ENCODE data around the gene CDC42BPA. TPM values are rescaled to one million over a fixed set of nuclear protein-coding genes. Genes with fewer than 3 reads are reported as not detected.

Gene CDC42BPA
- polyA plus RNA-seq, 2 of the 4 experiments (the other 2 are of a cell fraction), result 11.4 to 28.4 TPM

DNA sequence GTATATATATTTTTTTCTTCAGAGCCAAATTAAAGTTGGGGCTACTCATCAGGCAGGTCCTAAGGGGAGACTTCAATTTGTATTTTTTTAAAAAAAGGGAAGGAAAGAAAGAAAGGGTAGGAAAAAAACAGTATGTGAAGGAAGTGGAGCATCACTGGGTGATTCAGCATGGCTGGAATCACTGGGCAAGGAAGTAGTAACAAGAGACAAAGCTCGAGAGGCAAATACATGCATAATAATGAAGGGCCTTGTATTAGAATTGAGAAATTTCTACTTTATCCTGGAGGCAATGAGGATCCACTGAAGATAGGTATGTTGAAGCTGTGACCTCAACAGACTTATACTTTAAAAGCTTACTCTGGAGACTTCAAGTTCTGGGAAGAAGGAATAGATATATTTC lies 193.8 kb downstream of the CDC42BPA start:
- POLR2A ChIA-PET, result no interaction called here
- CTCF ChIA-PET, result interaction anchor here (1.2 kb wide), 1 partner anchor 320 kb away, joined by 3 read pairs; no protein-coding TSS in a partner anchor
- ATAC-seq (no peak), DNase-seq (ENCODE audit: low read depth in 1 of 2, low spot score in 1 of 2) (no peak), FAIRE-seq (no peak)
- TF ChIP-seq CEBPB (IDR thresholded peaks at IDR 0.05), result no peak
- no peak for TF ChIP-seq POLR2A (IDR thresholded peaks at IDR 0.05; ENCODE audit: low read length)
- TF ChIP-seq RCOR1 (IDR thresholded peaks at IDR 0.05; ENCODE audit: low read depth, low read length), result no peak
- no peak overlapping the region for H3K4me3 ChIP-seq
- H3K27ac ChIP-seq, result no peak overlapping the region
- WGBS (ENCODE audit: missing lambda C conversion rate), result 88% methylated on average over 1 of the region's 1 CpG
- H3K9me3 ChIP-seq, result no peaks in the 10 kb centered on the region
- no peaks in the 10 kb centered on the region for H3K4me1 ChIP-seq
- no peak overlapping the region for H3K4me2 ChIP-seq

- H3K4me1 ChIP-seq, result no peaks in the 10 kb centered on the region
- TF ChIP-seq ZFP36 (IDR thresholded peaks at IDR 0.05; ENCODE audit: borderline replicate concordance, partially characterized antibody) (no peak), EHF (CRISPR knock-in tag; IDR thresholded peaks at IDR 0.05) (no peak), USF2 (IDR thresholded peaks at IDR 0.05) (no peak), HEYL (CRISPR knock-in tag; IDR thresholded peaks at IDR 0.05) (no peak), FOSB (CRISPR knock-in tag; IDR thresholded peaks at IDR 0.05) (no peak), TFCP2L1 (CRISPR knock-in tag; IDR thresholded peaks at IDR 0.05) (no peak), NR3C1 (IDR thresholded peaks at IDR 0.05) (no peak), NFE2L2 (conservative IDR thresholded peaks at IDR 0.05; ENCODE audit: low read length) (no peak), RCOR1 (IDR thresholded peaks at IDR 0.05; ENCODE audit: low read depth, low read length) (no peak), JUN (IDR thresholded peaks at IDR 0.05) (no peak)
- H3K4me3 ChIP-seq, result no peak overlapping the region
- ChIA-PET CTCF (no interaction called here), POLR2A (no interaction called here)
- DNase-seq (ENCODE audit: low read depth in 1 of 2, low spot score in 1 of 2) (no peak), FAIRE-seq (no peak), ATAC-seq (no peak)
- WGBS (ENCODE audit: missing lambda C conversion rate), result 94% methylated on average over 9 of the region's 9 CpGs
- H3K4me2 ChIP-seq, result no peak overlapping the region
- H3K9me3 ChIP-seq, result no peaks in the 10 kb centered on the region
- no peak overlapping the region for H3K27ac ChIP-seq
Observed at GRCh38 chr1:227120826-227121225, 197.5 kb downstream of the CDC42BPA start.

DNA sequence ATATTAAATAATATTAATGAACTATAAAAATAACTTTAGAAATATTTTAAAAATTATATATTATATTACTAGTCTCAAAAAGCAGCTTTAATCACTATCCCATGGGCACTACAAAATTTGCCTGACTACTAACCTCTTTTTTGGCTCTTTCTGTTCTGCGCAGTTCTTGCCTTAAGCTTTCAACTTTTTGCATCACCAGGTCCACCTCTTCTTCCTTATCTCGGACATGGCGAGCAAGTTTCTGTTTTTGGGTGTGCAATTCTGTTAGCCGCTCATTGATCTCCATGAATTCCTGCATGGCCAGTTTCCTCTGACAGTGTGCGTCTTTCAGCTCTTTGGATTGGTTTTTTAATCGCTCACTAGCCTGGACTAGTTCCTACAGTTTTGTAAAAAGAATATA lies 205.8 kb downstream of the CDC42BPA start:
- no peak for DNase-seq (ENCODE audit: low read depth in 1 of 2, low spot score in 1 of 2)
- TF ChIP-seq HOXA7 (CRISPR knock-in tag; IDR thresholded peaks at IDR 0.05), result no peak
- no peak for TF ChIP-seq NPAS2 (CRISPR knock-in tag; IDR thresholded peaks at IDR 0.05; ENCODE audit: borderline replicate concordance)
- TF ChIP-seq HOXB13 (CRISPR knock-in tag; IDR thresholded peaks at IDR 0.05; ENCODE audit: low read depth), result no peak
- TF ChIP-seq ZC3H11A (IDR thresholded peaks at IDR 0.05), result no peak
- no peak for TF ChIP-seq ELK1 (IDR thresholded peaks at IDR 0.05; ENCODE audit: low read depth, low read length)
- TF ChIP-seq MAX (IDR thresholded peaks at IDR 0.05), result no peak
- TF ChIP-seq PHF8 (IDR thresholded peaks at IDR 0.05; ENCODE audit: borderline replicate concordance, low read depth), result no peak
- TF ChIP-seq USF2 (IDR thresholded peaks at IDR 0.05), result no peak
- TF ChIP-seq JUN (IDR thresholded peaks at IDR 0.05), result no peak
- TF ChIP-seq HES2 (IDR thresholded peaks at IDR 0.05), result no peak
- TF ChIP-seq MAFK (IDR thresholded peaks at IDR 0.05; ENCODE audit: partially characterized antibody), result no peak
- TF ChIP-seq TP53 (CRISPR knock-in tag; IDR thresholded peaks at IDR 0.05), result no peak
- TF ChIP-seq CHD4 (IDR thresholded peaks at IDR 0.05; ENCODE audit: borderline replicate concordance), result no peak
- no peak for TF ChIP-seq SMC3 (IDR thresholded peaks at IDR 0.05)
- TF ChIP-seq RCOR1 (IDR thresholded peaks at IDR 0.05; ENCODE audit: low read depth, low read length), result no peak
- no peak for FAIRE-seq
- no peaks in the 10 kb centered on the region for H3K4me1 ChIP-seq
- no peak overlapping the region for H3K4me3 ChIP-seq
- ChIA-PET POLR2A (no interaction called here), CTCF (interaction anchor here (1.3 kb wide), 1 partner anchor 10 kb away, joined by 4 read pairs; no protein-coding TSS in a partner anchor)
- 95% methylated on average over 6 of the region's 6 CpGs for WGBS (ENCODE audit: missing lambda C conversion rate)
- H3K9me3 ChIP-seq, result no peaks in the 10 kb centered on the region
- ATAC-seq, result no peak
- H3K27ac ChIP-seq, result no peak overlapping the region
- H3K4me2 ChIP-seq, result no peak overlapping the region
